Measurements from ENCODE around the gene OSBPL5. TPM values are rescaled to one million over a fixed set of nuclear protein-coding genes. Genes with fewer than 3 reads are reported as not detected.

The OSBPL5 gene
- total and polyA plus RNA-seq, 9 of the 15 experiments (the other 6 are each of a cell fraction or from before 2014, with no cell fraction given) = 0.06 to 14.8 (median 3.2) TPM

- H3K27me3 ChIP-seq (ENCODE audit: control insufficient read depth in 2 of 2, insufficient read depth in 2 of 2, low read length in 2 of 2) = peaks cover 33 to 72% of the 10 kb centered on the region in 2 experiments; a peak in 4 of 5 replicates
- no peaks in the 10 kb centered on the region for H3K9me1 ChIP-seq (ENCODE audit: control insufficient read depth, insufficient read depth, low read length)
- no TSS peak for BruUV-seq (replicated peaks)
- TF ChIP-seq SMARCA5 (IDR thresholded peaks at IDR 0.05) = no peak
- no peak for TF ChIP-seq FUS (optimal IDR thresholded peaks at IDR 0.05; ENCODE audit: low read depth, low read length)
- no peak for TF ChIP-seq ZNF12 (CRISPR knock-in tag; IDR thresholded peaks at IDR 0.05)
- no peak for TF ChIP-seq ZNF740 (CRISPR knock-in tag; IDR thresholded peaks at IDR 0.05)
- TF ChIP-seq ZNF740 (tag; IDR thresholded peaks at IDR 0.05) = no peak
- no peak for TF ChIP-seq ZBTB7A (IDR thresholded peaks at IDR 0.05; ENCODE audit: borderline replicate concordance, control insufficient read depth, low read depth, low read length)
- TF ChIP-seq TFE3 (CRISPR knock-in tag; IDR thresholded peaks at IDR 0.05) = no peak
- TF ChIP-seq MCM5 (IDR thresholded peaks at IDR 0.05; ENCODE audit: low read depth) = no peak
- no peak for TF ChIP-seq POLR2AphosphoS5 (IDR thresholded peaks at IDR 0.05; ENCODE audit: control insufficient read depth, insufficient read depth, low read depth, low read length)
- no peak for TF ChIP-seq STAT5B (CRISPR knock-in tag; IDR thresholded peaks at IDR 0.05)
- no peak for TF ChIP-seq THRB (CRISPR knock-in tag; conservative IDR thresholded peaks at IDR 0.05)
- no peak for TF ChIP-seq ZNF324 (CRISPR knock-in tag; IDR thresholded peaks at IDR 0.05)
- no peak for TF ChIP-seq DEAF1 (CRISPR knock-in tag; IDR thresholded peaks at IDR 0.05)
- TF ChIP-seq ETV5 (CRISPR knock-in tag; IDR thresholded peaks at IDR 0.05; ENCODE audit: low read depth) = no peak
- TF ChIP-seq LARP7 (IDR thresholded peaks at IDR 0.05) = no peak
- no peak for TF ChIP-seq GMEB1 (CRISPR knock-in tag; IDR thresholded peaks at IDR 0.05)
- TF ChIP-seq ZZZ3 (IDR thresholded peaks at IDR 0.05) = no peak
Observed at GRCh38 chr11:3202759-3203158, 37.6 kb upstream of the OSBPL5 start.

More at GRCh38 chr11:3202759-3203158, 37.6 kb upstream of the OSBPL5 start:
- intact Hi-C loops (cut with micrococcal nuclease) = no loop called here
- ChIA-PET CTCF (ENCODE audit: low intra/inter-chr PET ratio) (interaction anchor here (0.6 kb wide), 1 partner anchor 949 kb away, joined by 3 read pairs; no protein-coding TSS in a partner anchor), POLR2A (no interaction called here)
- Histone ChIP-seq H3K27ac (ENCODE audit: extremely low read depth, low read depth, low read length) (no peak overlapping the region), H3K4me3 (no peak overlapping the region), H3K9me3 (replicated peaks; ENCODE audit: control insufficient read depth, insufficient read depth, low read depth, low read length) (no peaks in the 10 kb centered on the region), H3K4me1 (replicated peaks in 1 of 2; ENCODE audit: control insufficient read depth in 2 of 2, insufficient read depth in 2 of 2, low read length in 2 of 2) (peaks cover 0 to 37% of the 10 kb centered on the region in 2 experiments; a peak in 2 of 5 replicates), H3K4me2 (ENCODE audit: insufficient read depth, low read length) (no peak overlapping the region), H3K9ac (ENCODE audit: insufficient read depth in 1 of 2, low read depth in 2 of 2, low read length in 2 of 2) (peak overlapping the region in 1 of 2 experiments; percentile 33; a peak in 1 of 4 replicates), H2AFZ (ENCODE audit: low read depth, low read length) (no peak overlapping the region), H3K36me3 (ENCODE audit: control insufficient read depth, insufficient read depth, low read length) (no peaks in the 10 kb centered on the region), H3K79me2 (ENCODE audit: control insufficient read depth, insufficient read depth, low read length) (no peaks in the 10 kb centered on the region), H4K20me1 (replicated peaks; ENCODE audit: control insufficient read depth, insufficient read depth, low read length) (peaks cover 8% of the 10 kb centered on the region)
- no peak for FAIRE-seq
- ATAC-seq = no peak
- in situ Hi-C loops (cut with MboI) = no loop called here
- no peak for DNase-seq (ENCODE audit: extremely low read depth in 1 of 4, low spot score in 3 of 4)
- 3% methylated on average over 9 of the region's 17 CpGs for WGBS (ENCODE audit: insufficient coverage, low coverage, missing lambda C conversion rate)
